Stimulated activated CD8-positive, alpha-beta memory T cell treated with anti-CD3 and anti-CD28 coated beads, Interleukin-4, amount 100 ng/mL, for 24 hours (primary cell): ENCODE measurements around the gene CDHR3.
"Not testable (repeated sequence)": the region's sequence is repeated elsewhere in the genome, so short reads cannot be mapped to it uniquely, and the experiment has no call there.

Experiments
- DNase-seq: peaks from one replicate; pipeline ENCODE4 v3.0.0-alpha.2; 2020; ENCODE audit warnings: low read depth

CDHR3 gene, protein sequence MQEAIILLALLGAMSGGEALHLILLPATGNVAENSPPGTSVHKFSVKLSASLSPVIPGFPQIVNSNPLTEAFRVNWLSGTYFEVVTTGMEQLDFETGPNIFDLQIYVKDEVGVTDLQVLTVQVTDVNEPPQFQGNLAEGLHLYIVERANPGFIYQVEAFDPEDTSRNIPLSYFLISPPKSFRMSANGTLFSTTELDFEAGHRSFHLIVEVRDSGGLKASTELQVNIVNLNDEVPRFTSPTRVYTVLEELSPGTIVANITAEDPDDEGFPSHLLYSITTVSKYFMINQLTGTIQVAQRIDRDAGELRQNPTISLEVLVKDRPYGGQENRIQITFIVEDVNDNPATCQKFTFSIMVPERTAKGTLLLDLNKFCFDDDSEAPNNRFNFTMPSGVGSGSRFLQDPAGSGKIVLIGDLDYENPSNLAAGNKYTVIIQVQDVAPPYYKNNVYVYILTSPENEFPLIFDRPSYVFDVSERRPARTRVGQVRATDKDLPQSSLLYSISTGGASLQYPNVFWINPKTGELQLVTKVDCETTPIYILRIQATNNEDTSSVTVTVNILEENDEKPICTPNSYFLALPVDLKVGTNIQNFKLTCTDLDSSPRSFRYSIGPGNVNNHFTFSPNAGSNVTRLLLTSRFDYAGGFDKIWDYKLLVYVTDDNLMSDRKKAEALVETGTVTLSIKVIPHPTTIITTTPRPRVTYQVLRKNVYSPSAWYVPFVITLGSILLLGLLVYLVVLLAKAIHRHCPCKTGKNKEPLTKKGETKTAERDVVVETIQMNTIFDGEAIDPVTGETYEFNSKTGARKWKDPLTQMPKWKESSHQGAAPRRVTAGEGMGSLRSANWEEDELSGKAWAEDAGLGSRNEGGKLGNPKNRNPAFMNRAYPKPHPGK

DNA sequence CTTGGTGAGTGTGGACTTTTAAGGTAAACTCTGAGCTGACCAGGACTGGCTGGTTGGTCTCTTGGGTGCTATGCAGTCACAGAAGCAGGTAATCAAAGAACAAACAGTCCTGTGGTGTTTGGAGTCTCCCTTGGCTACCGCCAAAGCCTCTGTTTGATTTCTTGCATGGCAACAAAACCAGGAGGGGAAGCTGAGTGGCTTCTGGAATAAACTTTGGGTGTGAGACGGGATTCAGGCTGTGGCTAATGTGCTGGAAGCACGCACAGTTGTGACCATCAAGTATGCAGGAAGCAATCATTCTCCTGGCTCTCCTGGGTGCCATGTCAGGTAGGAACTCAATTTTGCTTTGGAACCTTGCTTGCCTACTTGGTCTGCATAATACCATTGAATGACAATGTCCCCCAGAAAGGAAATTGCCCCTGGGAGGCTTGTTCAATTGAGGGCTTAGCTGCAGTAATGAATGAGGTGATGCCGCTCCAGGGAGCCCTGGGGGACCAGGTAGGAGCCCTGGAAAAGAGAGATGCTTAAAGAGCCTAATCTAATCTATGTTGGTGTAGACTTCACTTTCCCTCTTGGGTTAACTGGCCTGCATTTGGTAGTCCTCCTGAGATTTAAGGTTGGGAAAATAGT lies at the start of gene CDHR3:
CDHR3 (plus strand) TSS at position 227 of the 630 bp plus-strand sequence; CDS start at position 282, 55 bp downstream.
- no peak for DNase-seq

DNA sequence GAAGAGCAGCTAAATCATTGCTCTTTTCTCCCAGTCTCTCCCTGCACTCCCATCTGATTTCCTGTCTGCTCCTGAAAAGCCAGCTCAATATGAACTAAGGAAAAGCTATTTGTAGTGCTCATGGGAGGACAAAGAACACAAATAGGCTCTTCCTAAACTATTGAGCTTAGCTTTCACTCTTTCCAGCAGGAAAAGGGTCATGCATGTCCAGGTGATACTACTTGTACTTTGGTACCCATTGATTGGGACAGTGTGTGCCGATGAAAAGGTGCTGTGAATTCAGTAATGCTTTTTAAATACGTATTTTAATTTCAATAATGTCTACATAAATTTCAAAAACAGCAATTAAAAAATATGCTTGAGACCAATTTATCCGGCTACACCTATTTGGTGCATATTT lies 49.1 kb upstream of the CDHR3 start:
- DNase-seq = no peak

DNA sequence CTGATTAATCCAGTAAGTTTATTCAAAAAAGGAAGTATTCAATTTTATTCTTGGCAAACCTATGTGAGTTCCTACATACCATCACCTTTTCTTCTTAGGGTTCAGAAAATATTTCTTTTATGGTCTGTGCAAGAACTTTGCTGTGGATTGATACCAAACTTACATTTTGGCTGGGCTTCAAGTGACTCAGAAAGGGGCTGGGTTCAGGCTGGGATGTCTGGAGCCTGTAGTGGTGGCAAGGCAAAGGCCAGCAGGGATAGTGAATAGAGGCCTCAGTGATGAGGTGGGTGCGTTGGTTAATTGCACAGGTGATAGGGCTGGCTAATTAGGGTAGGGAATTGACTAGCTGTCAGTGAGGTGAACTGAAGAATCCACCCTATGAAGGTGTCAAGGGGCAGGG lies 46.5 kb upstream of the CDHR3 start:
- no peak for DNase-seq

DNA sequence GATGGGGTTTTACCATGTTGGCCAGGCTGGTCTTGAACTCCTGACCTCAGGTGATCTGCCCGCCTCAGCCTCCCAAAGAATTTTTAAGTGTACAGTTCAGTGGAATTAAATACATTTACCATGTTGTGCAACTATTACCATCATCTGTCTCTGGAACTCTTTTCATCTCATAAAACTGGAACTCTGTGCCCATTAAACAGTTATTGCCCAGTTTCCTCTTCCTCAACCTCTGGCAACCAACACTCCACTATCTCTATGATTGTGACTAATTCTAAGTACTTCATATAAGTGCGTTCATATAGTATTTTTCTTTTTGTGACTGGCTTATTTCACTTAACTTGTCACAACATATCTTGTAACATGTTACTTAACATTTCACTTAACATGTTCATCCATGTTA lies 45.4 kb upstream of the CDHR3 start:
- DNase-seq = no peak

DNA sequence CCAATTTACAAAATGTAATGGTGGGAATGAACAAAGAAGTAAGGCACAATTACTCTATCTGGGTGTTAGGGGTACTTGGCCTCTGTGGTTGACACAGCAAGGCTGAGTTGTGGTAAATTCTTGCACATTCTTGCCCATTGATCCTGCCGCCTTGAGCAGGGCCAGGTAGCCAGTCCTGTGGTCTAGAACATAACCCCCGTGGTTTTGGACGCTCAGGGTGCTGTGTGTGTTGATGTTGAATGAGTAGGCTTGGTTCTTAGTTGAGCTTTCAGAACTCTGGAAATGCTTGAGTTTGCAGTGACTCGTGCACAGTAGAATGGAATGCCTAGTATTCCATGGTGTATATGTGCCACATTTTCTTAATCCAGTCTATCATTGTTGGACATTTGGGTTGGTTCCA lies 42.3 kb upstream of the CDHR3 start:
- no peak for DNase-seq

DNA sequence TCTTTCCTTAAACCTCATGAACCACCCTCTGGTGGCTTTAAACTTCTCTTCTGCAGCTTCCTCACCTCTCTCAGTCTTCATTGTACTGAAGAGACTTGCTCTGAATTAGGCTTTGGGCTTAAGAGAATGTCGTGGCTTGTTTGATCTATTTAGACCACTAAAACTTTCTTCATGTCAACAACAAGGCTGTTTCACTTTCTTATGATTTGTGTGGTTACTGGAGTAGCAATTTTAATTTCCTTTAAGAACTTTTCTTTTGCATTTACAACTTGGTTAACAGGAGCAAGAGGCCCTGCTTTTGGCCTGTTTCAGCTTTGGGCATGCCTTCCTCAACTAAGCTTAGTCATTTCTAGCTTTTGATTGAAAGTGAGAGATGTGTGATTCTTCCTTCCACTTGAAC lies 38.1 kb upstream of the CDHR3 start:
- peak; percentile 2 for DNase-seq

DNA sequence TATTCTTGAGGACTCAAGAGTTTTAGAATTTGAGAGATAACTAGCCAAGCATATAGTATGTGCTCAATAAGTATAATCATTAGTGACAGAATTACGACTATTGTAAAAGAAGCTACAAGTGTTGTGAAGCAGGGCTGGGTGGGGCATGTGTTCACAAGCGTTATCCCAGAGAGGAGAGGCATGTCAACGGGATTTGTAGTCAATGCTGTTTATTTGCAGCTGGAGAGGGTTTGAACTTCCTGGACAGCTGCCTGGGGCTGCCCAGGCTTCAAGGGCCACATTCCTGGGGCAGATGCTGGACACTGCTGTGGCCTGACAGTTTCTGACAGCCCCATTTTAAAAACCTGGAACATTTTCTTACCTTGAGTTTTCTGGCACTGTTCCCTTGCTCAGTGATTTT lies 36.9 kb upstream of the CDHR3 start:
- no peak for DNase-seq

DNA sequence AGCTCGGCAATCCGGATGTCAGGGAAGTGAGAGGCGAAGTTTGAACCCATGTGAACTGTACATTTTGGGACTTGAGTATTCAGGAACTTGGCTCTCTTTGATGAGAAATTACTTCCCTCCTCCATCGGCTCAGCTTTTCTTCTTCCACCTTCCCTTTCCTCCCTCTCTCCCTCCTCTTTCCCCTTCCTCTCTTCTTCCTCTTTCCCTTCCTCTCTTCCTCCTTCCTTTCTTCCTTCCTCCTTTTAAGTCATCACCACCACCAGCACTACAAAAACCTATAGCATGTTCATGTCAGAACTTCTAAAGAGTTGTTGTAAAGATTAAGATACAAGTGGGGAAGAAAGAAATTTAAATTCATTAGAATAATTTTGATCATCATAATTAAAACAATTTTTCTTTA lies 31.9 kb upstream of the CDHR3 start:
- no peak for DNase-seq

DNA sequence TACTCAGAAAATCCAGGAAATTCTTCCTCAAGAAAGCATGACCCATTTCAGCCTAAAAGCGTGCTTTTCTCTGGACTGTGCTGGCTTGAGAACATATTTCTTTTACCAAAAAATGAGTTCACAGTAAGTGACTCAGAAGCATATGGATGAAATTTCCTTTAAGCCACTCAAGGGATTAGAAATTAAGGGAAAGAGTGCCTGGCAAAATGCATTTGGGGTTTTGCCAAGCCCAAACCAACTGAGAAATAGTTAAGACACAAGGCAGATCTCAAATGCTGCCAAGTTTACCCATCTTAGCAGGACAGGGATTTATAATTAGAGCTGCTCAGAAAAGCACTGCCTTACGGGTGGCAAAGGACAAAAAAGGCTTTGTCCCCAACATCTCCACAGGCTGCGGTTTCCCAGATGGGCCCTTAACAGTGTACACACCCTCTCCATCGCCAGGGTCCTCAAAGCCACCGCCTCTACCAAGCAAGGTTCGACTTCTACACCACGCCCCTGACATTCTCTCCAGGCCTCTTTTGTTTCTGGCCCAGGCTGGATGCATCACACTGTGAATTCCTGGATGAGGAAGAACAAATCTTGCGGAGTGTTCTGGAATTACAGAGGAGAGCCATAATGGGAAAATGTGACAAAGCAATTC lies 30.1 kb upstream of the CDHR3 start:
- no peak for DNase-seq

DNA sequence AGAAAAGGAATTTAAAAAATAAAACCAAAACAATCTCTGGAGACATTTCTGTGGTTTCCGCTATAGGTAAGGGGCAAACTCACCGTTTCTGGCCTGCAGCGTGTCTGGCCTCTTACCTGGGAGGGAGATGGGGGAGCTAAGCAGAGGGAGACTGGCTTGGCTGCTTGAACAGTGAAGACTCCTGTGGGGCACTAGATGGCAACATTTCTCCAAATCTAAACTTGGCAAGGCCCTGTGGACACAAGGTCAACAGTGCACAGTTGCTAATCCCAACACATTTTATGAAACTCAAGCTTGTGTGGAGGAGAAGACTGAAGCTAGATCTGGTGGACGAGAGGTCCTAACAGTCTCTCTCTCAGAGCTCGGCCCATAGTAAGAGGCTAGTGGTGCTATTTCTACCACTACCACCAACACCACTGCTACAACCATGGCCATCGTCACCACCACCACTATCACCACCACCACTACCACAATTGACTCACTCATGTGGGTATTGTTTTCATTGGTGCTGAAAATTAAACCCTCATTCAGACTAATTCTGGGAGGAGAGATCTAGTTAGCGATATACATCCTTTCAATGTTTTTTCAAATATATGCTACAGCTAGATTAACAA lies 28.4 kb upstream of the CDHR3 start:
- DNase-seq = no peak

DNA sequence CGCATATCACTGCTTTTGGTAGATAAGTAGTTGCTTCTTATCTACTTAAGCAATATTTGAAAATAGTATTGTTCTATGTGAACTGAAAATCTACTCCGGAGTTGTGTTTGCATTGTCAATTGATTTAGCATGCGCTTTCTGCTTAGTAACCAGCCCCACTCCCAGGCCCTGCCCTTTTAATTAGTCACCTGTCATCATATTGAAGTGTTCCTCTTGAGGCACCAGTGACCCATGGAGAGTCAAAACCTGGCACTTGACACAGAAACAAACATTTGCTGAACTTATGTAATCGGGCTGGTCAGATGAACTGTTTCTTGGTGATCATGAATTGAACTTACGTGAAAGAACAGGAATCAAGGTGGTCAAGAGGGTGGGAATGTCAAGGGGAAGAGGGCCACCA lies 27.8 kb upstream of the CDHR3 start:
- DNase-seq = no peak

DNA sequence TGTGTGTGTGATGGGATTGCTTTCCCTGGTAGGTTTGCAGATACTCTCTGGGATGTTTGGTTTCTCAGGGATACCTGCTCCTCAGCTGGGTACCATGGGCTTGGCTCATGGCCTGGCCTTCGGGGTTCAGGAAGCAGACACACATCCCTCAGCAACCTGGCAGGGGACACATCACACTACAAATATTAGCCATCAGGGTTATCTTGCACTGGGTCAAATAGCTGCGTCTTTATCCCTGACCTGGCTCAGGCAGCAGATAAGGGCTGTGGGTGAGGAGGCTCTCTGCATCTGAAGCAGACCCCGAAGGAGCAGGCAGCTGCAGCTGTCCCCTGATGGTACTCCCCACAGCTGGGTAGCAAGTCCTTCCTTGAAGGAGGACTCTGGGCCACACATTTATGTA lies 25.7 kb upstream of the CDHR3 start:
- no peak for DNase-seq

DNA sequence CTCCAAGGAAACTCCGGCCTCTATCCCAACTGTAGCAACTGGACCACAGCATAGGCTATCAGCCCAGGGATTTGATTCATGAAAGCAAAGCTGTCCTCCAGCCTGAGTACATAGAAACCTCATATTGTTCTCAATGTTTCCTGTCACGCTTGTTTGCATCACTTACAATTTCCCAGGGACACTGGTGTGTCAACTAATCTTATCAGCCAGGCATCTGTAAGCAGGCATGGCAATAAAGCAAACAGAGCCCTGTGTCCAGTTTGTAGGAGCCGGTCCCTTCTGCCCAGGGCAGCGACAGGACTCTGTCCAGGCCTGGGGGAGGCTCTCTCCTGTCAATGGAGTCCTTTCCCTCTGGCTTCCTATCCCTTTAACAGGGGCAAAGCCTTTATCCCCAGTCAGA lies 23.0 kb upstream of the CDHR3 start:
- no peak for DNase-seq

DNA sequence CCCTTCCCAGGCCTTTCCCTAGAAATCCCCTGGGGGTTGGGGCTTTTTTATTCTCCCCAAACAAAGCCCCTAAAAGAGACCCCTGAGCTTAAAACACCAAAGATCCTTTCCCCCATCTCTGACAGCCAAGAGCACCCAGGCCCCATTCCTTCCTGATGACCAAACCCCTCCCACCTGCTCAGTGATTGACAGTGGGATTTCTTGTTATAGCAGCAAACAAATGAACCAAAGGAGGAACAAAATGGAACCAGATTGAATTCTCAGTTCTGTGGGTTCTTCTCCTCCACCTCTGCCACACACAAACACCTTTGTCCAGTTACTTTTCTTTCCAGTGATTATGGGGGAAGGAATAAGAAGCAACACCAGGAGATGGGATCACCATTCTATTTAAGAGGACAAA lies 21.5 kb upstream of the CDHR3 start:
- DNase-seq = no peak

DNA sequence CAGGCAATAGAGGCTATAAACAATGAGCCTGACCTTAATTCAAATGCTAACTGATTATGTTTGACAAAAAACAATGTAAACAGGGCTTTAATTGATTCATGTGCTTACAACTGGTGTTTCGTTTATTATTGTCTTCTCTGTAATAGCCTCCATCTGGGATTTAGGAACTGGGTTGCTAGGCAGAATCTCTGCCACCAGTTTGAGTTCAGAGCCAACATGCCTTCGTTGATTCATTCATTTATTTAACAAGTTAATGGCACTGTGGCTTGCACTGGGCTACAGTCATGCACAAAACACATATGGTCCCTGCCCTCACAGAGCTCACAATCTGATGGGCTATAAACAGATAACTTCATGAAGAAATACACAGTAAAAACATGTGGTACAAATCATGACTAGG lies 19.6 kb upstream of the CDHR3 start:
- DNase-seq = no peak

DNA sequence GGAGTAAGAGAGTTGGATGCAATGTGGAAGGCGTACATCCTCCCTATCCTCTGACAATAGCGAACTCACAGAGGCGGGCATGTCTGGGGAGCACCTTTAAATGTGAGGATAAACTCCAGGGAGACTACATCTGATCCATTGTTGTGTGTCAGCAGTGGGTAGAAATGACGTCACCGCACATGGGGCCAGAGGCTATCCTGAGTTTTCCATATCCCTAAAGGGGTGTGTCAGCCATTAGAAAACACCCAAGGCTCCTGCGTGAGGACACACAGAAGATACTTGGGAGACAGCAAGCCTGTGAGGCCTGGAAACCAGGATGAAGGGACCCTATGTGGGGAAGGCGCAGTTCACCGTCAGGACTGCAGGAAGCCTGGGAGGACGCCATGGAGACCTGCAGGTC lies 17.2 kb upstream of the CDHR3 start:
- no peak for DNase-seq

DNA sequence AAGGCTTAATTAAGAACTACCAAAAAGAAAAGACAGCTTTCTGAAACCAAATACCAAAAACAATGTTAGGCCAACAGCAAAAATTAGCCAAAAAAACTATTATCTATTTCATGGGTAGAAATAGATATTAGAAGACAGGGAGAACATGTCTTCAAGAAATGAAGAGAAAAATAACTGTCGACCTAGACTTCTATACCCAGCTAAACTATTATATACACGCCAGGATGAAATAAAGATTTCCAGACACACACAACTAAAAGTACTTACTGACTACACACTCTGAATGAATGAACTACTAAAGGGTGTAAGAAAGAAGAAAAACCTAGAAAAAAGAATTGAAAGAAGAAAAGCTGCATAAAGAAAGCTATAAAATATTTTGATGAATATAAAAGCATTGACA lies 11.5 kb upstream of the CDHR3 start:
- no peak for DNase-seq

DNA sequence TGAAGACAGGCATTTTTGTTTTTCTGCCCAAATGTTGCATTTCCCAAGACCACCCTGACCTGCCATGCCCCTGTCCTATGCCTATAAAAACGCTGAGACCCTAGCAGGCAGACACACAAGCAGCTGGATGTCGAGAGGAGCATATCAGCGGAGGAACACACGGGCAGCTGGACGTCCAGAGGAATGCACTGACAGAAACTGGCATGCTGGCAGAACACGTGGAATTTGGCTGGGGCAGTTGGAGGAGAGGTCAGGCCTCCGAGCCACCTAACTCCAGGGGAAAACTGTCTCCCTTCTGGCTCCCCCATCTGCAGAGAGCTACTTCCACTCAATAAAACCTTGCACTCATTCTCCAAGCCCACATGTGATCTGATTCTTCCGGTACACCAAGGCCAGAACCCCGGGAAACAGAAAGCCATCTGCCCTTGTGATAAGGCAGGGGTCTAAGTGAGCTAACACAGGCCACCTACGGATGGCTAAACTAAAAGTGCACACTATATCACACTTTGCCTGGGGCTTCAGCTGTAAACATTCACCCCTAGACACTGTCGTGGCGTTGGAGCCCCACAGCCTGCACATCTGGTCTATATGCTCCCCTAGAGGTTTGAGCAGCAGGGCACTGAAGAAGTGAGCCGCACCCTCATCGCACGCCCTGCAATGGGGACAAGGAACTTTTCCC lies 10.0 kb upstream of the CDHR3 start:
- DNase-seq = no peak

DNA sequence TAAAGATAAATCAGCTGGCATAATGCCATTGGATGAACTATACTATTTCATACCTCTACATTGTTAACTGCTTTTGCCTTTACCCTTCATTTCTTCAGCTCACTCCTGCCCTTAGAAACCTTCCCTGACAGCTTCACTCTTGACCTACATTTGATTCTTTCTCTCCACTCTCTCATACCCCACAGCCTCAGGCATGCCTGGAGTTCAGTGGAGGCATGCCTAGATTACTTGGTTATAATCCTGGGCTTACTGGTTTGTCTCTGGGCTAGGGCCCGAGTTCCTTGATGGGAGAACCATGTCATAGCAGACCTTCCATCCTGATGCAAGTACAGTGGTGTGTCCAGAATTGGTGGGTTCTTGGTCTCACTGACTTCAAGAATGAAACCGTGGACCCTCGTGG lies 8.4 kb upstream of the CDHR3 start:
- no peak for DNase-seq

DNA sequence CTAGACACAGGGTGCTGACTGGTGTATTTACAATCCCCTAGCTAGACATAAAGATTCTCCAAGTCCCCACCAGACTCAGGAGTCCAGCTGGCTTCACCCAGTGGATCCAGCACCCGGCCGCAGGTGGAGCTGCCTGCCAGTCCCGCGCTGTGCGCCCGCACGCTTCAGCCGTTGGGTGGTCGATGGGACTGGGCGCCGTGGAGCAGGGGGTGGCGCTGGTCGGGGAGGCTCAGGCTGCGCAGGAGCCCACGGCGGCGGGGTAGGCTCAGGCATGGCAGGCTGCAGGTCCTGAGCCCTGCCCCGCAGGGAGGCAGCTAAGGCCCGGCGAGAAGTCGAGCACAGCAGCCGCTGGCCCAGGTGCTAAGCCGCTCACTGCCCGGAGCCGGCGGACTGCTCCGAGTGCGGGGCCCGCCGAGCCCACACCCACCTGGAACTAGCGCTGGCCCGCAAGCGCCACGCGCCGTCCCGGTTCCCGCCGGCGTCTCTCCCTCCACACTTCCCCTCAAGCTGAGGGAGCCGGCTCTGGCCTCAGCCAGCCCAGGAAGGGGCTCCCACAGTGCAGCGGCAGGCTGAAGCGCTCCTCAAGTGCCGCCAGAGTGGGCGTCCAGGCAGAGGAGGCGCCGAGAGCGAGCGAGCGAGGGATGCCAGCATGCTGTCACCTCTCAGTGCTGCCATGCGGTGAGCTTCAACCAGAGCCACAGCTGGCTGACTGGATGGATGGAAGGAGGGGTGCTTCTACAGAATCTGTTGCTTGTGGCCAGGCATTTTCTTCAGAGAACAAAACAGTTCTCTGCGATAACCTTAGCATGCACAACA lies 7.2 kb upstream of the CDHR3 start:
- not testable (repeated sequence) for DNase-seq
